Upper lobe of right lung (tissue), 1 donor: ENCODE measurements around the gene COL21A1. TPM values are rescaled to one million over a fixed set of nuclear protein-coding genes. Genes with fewer than 3 reads are reported as not detected.

Source experiments
- ATAC-seq: fragments of 200-7000 bp; cut with Tn5 transposase; one replicate; pipeline ENCODE4 v1.9.1; 2020; ENCODE audit warnings: mild to moderate bottlenecking, moderate library complexity
- DNase-seq: peaks from one replicate; pipeline ENCODE4 v3.0.0-alpha.2; 2020
- H3K27ac ChIP-seq: fragments of 200-600 bp; one replicate; pipeline ENCODE4 v1.8.0; 2022
- H3K27me3 ChIP-seq: fragments of 200-600 bp; one replicate; pipeline ENCODE4 v1.8.0; 2022; ENCODE audit warnings: mild to moderate bottlenecking
- H3K36me3 ChIP-seq: fragments of 200-600 bp; one replicate; pipeline ENCODE4 v1.8.0; 2022
- H3K4me1 ChIP-seq: fragments of 200-600 bp; one replicate; pipeline ENCODE4 v1.8.0; 2022
- H3K4me3 ChIP-seq: fragments of 200-600 bp; one replicate; pipeline ENCODE4 v1.8.0; 2022; ENCODE audit warnings: mild to moderate bottlenecking
- H3K9me3 ChIP-seq: fragments of 200-600 bp; one replicate; pipeline ENCODE4 v1.8.0; 2022
- intact Hi-C: fragments of 100-400 bp; cut with DNase I; formaldehyde crosslinking; loops from one replicate; pipeline ENCODE4 v1.11.0; 2022
- total RNA-seq: library from RNA; stranded (reverse); fragmentation: NEBNext Ultra II Directional; extraction: Animal tissue kit (Norgen Biotek cat#: 25700); gene quantifications from one replicate; pipeline ENCODE4 v1.2.1, GENCODE V29; 2021
- TF ChIP-seq, protein P1 (sequence below): fragments of 200-600 bp; IDR thresholded peaks from one replicate; pipeline ENCODE4 v1.8.0; 2022; ENCODE audit warnings: antibody characterized with exemption
- donor health status: DM: no; HTN: yes; CAD: no; lungs with severe emphysema.

COL21A1 gene
- total RNA-seq, 1 donor from 2014 or later = 15.6 TPM

- Histone ChIP-seq H3K27me3 (no peaks in the 10 kb centered on the region), H3K4me1 (no peaks in the 10 kb centered on the region), H3K4me3 (no peak overlapping the region), H3K36me3 (no peaks in the 10 kb centered on the region), H3K9me3 (no peaks in the 10 kb centered on the region), H3K27ac (no peak overlapping the region)
- no peak for DNase-seq
- TF ChIP-seq, protein P1, sequence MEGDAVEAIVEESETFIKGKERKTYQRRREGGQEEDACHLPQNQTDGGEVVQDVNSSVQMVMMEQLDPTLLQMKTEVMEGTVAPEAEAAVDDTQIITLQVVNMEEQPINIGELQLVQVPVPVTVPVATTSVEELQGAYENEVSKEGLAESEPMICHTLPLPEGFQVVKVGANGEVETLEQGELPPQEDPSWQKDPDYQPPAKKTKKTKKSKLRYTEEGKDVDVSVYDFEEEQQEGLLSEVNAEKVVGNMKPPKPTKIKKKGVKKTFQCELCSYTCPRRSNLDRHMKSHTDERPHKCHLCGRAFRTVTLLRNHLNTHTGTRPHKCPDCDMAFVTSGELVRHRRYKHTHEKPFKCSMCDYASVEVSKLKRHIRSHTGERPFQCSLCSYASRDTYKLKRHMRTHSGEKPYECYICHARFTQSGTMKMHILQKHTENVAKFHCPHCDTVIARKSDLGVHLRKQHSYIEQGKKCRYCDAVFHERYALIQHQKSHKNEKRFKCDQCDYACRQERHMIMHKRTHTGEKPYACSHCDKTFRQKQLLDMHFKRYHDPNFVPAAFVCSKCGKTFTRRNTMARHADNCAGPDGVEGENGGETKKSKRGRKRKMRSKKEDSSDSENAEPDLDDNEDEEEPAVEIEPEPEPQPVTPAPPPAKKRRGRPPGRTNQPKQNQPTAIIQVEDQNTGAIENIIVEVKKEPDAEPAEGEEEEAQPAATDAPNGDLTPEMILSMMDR = no peak
- intact Hi-C loops = no loop called here
- ATAC-seq = no peak
Observed at GRCh38 chr6:56079751-56080540, 167.4 kb downstream of the COL21A1 start.

GRCh38 chr6:56076033-56076432, 171.3 kb downstream of the COL21A1 start:
- Histone ChIP-seq H3K4me3 (no peak overlapping the region), H3K4me1 (no peaks in the 10 kb centered on the region), H3K36me3 (no peaks in the 10 kb centered on the region), H3K9me3 (no peaks in the 10 kb centered on the region), H3K27ac (no peak overlapping the region), H3K27me3 (no peaks in the 10 kb centered on the region)
- intact Hi-C loops = no loop called here
- TF ChIP-seq, protein P1 = no peak
- ATAC-seq (no peak), DNase-seq (no peak)

- no peak overlapping the region for H3K27ac ChIP-seq
Observed at GRCh38 chr6:56073761-56074160, 173.6 kb downstream of the COL21A1 start.

DNA sequence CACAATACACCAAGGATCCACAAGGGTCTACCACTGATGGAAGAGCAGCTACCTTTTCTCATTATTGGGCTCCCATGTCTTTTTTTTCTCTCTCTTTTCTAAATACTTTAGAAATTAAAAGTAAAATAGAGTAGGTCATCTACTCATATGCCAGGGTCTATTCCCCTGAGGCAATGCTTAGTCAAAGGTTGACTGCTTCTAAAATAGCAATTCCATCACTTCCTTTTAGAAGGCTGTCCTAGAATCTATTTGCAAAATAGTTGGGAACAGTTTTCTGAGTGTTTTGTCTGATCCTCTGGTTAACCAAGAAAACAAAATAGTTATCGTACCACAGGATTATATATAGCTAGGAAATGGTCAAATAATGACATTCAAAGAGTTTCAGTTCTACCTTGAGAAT, 174.1 kb downstream of the COL21A1 start:
- Histone ChIP-seq H3K4me3 (no peak overlapping the region), H3K27ac (no peak overlapping the region), H3K36me3 (no peaks in the 10 kb centered on the region), H3K9me3 (no peaks in the 10 kb centered on the region), H3K27me3 (no peaks in the 10 kb centered on the region), H3K4me1 (no peaks in the 10 kb centered on the region)
- intact Hi-C loops = no loop called here
- DNase-seq = no peak
- TF ChIP-seq, protein P1 = no peak
- no peak for ATAC-seq

More at GRCh38 chr6:56073761-56074160, 173.6 kb downstream of the COL21A1 start:
- intact Hi-C loops = no loop called here
- Histone ChIP-seq H3K27me3 (no peaks in the 10 kb centered on the region), H3K9me3 (no peaks in the 10 kb centered on the region), H3K4me3 (no peak overlapping the region), H3K4me1 (no peaks in the 10 kb centered on the region), H3K36me3 (no peaks in the 10 kb centered on the region)
- TF ChIP-seq, protein P1 = no peak
- no peak for DNase-seq
- no peak for ATAC-seq

DNA sequence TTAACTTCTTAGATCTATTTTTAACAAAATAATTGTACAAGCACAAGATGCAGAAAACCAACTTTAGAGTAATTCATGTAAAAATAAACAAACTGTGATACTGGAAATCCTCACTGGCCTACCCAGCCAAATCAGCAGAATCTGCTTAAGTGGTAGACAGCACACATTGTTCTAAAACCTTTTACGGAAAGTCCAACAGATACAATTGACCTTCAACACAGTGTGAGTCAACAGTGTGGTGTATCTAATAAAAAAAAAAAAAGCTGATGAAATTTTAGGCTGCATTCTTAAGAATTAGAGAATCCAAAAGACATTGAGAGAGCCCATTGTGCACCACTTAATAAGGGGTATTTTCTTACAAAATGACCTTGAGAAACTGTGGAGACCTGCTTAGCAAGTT, 174.5 kb downstream of the COL21A1 start:
- intact Hi-C loops = no loop called here
- ATAC-seq = no peak
- TF ChIP-seq, protein P1 = no peak

More for the DNA sequence above, 174.5 kb downstream of the COL21A1 start:
- H3K4me3 ChIP-seq = no peak overlapping the region
- no peaks in the 10 kb centered on the region for H3K36me3 ChIP-seq
- no peaks in the 10 kb centered on the region for H3K9me3 ChIP-seq
- no peak for DNase-seq
- H3K4me1 ChIP-seq = no peaks in the 10 kb centered on the region
- H3K27me3 ChIP-seq = no peaks in the 10 kb centered on the region
- H3K27ac ChIP-seq = no peak overlapping the region
